A549 (cell line): ENCODE results near the gene CPA1.

Experiments used
- CHD2 ChIP-seq: fragments of 150-350 bp; IDR thresholded peaks from 2 replicates; pipeline ENCODE4 v1.6.1; 2014; ENCODE audit warnings: low read length; ENCODE audit not compliant: partially characterized antibody
- FOSL2 ChIP-seq, 2 experiments: fragments of 450-650 bp in 1 of 2; fragments of >200 bp in 1 of 2; sonication (Bioruptor Twin) in 1 of 2; formaldehyde crosslinking; IDR thresholded peaks; 2 replicates each; pipeline versions ENCODE4 v1.5.0 to v1.6.1; 2016 to 2020; ENCODE audit warnings: mild to moderate bottlenecking in 1 of 2, moderate library complexity in 1 of 2
- MAFK ChIP-seq: fragments of 450-650 bp; IDR thresholded peaks from 2 replicates; pipeline ENCODE4 v1.6.1; 2014; ENCODE audit not compliant: partially characterized antibody
- POLR2A ChIP-seq: IDR thresholded peaks from 2 replicates; pipeline ENCODE4 v1.6.1; 2012; ENCODE audit warnings: mild to moderate bottlenecking, low read length
- SMC3 ChIP-seq: fragments of >200 bp; sonication (Bioruptor Twin); formaldehyde crosslinking; IDR thresholded peaks from 3 replicates; pipeline ENCODE4 v1.6.1; 2018; ENCODE audit warnings: inconsistent platforms
- TF ChIP-seq, protein P1 (sequence below): fragments of >200 bp; sonication (Bioruptor Twin); formaldehyde crosslinking; IDR thresholded peaks from 3 replicates; pipeline ENCODE4 v1.5.1; 2016
- TF ChIP-seq, protein P2 (sequence below): IDR thresholded peaks from 2 replicates; pipeline ENCODE4 v1.6.1; 2012; ENCODE audit warnings: low read depth, borderline replicate concordance
- TF ChIP-seq, protein P3 (sequence below): IDR thresholded peaks from 2 replicates; pipeline ENCODE4 v1.6.1; 2012

DNA sequence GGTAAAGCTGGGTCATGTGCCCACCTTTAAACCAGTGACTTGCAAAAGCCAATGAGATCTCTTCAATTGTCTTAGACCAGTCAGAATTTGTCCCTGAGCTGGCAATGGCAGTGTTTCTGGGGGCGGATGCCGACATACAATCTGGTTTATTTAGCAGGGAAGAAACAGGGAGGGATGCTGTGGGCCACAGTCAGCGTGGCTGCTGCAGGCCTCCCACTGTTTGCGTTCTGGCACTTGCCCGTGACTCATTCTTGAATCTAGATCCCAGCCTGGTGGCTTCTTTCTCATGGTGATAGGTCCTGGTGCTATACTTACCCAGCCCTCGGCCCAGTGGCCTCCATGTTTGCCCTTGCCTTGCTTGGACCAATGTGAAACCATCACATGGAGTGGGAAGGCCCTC is 3.1 kb upstream of the CPA1 start:
- TF ChIP-seq, protein P1, sequence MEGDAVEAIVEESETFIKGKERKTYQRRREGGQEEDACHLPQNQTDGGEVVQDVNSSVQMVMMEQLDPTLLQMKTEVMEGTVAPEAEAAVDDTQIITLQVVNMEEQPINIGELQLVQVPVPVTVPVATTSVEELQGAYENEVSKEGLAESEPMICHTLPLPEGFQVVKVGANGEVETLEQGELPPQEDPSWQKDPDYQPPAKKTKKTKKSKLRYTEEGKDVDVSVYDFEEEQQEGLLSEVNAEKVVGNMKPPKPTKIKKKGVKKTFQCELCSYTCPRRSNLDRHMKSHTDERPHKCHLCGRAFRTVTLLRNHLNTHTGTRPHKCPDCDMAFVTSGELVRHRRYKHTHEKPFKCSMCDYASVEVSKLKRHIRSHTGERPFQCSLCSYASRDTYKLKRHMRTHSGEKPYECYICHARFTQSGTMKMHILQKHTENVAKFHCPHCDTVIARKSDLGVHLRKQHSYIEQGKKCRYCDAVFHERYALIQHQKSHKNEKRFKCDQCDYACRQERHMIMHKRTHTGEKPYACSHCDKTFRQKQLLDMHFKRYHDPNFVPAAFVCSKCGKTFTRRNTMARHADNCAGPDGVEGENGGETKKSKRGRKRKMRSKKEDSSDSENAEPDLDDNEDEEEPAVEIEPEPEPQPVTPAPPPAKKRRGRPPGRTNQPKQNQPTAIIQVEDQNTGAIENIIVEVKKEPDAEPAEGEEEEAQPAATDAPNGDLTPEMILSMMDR: no peak
- TF ChIP-seq FOSL2 (IDR thresholded peaks at IDR 0.05) (no peak), FOSL2 (CRISPR knock-in tag; IDR thresholded peaks at IDR 0.05) (no peak), POLR2A (no peak), MAFK (no peak), CHD2 (no peak), SMC3 (no peak)
- TF ChIP-seq, protein P2, sequence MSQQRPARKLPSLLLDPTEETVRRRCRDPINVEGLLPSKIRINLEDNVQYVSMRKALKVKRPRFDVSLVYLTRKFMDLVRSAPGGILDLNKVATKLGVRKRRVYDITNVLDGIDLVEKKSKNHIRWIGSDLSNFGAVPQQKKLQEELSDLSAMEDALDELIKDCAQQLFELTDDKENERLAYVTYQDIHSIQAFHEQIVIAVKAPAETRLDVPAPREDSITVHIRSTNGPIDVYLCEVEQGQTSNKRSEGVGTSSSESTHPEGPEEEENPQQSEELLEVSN: no peak
- TF ChIP-seq, protein P3, sequence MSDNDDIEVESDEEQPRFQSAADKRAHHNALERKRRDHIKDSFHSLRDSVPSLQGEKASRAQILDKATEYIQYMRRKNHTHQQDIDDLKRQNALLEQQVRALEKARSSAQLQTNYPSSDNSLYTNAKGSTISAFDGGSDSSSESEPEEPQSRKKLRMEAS: no peak
